SK-N-SH treated with all-trans-retinoic acid at 6 μM for 48 hours (cell line): ENCODE results near the gene ZKSCAN1.

ENCODE experiments used
- ESRRG ChIP-seq: fragments of 250-450 bp; sonication (Bioruptor Pico); IDR thresholded peaks from 2 replicates; pipeline ENCODE4 v1.6.1; 2021; ENCODE audit warnings: mild to moderate bottlenecking
- TF ChIP-seq, protein P1 (sequence below): fragments of 250-450 bp; sonication (Bioruptor Pico); IDR thresholded peaks from 2 replicates; pipeline ENCODE4 v1.5.0; 2020; ENCODE audit warnings: mild to moderate bottlenecking, moderate library complexity
- TF ChIP-seq, protein P2 (sequence below): fragments of 250-450 bp; sonication (Bioruptor Pico); IDR thresholded peaks from 2 replicates; pipeline ENCODE4 v1.5.1; 2020; ENCODE audit warnings: low read depth, mild to moderate bottlenecking, moderate library complexity

DNA sequence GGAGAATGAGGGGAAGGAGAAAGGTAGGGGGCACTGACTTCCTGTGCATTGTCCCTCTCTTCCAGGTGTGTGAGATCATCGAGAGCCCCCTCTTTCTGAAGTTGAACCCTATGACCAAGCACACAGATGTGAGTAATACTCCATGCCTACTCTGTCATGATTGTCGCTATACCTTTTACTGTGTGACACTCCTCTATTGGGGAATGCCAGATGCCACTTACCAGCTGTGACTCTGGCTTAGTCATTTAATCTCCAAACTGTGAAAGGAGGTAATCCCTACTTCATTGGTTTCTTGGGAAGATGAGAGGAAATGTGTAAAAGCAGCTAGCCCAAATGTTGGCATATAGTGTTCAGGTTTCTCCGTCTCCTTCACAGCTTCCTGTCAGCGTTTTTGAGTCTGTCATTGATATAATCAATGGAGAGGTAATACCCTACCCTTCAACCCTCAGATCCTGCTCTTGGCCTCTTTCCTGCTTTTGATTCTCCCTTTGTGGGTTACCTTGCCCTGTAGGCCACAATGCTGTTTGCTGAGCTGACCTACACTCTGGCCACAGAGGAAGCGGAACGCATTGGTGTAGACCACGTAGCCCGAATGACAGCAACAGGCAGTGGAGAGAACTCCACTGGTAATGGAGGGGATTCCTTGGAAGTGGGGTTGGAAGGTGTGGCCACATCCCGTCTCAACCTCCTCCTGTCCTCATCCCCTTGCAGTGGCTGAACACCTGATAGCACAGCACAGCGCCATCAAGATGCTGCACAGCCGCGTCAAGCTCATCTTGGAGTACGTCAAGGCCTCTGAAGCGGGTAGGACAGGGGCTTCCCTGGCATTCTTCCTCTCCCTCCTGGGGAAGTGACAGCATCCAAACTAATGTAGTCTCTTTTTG, 75.4 kb downstream of the ZKSCAN1 start:
- TF ChIP-seq, protein P1, sequence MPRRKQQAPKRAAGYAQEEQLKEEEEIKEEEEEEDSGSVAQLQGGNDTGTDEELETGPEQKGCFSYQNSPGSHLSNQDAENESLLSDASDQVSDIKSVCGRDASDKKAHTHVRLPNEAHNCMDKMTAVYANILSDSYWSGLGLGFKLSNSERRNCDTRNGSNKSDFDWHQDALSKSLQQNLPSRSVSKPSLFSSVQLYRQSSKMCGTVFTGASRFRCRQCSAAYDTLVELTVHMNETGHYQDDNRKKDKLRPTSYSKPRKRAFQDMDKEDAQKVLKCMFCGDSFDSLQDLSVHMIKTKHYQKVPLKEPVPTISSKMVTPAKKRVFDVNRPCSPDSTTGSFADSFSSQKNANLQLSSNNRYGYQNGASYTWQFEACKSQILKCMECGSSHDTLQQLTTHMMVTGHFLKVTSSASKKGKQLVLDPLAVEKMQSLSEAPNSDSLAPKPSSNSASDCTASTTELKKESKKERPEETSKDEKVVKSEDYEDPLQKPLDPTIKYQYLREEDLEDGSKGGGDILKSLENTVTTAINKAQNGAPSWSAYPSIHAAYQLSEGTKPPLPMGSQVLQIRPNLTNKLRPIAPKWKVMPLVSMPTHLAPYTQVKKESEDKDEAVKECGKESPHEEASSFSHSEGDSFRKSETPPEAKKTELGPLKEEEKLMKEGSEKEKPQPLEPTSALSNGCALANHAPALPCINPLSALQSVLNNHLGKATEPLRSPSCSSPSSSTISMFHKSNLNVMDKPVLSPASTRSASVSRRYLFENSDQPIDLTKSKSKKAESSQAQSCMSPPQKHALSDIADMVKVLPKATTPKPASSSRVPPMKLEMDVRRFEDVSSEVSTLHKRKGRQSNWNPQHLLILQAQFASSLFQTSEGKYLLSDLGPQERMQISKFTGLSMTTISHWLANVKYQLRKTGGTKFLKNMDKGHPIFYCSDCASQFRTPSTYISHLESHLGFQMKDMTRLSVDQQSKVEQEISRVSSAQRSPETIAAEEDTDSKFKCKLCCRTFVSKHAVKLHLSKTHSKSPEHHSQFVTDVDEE (CRISPR knock-in tag) = no peak
- TF ChIP-seq, protein P2, sequence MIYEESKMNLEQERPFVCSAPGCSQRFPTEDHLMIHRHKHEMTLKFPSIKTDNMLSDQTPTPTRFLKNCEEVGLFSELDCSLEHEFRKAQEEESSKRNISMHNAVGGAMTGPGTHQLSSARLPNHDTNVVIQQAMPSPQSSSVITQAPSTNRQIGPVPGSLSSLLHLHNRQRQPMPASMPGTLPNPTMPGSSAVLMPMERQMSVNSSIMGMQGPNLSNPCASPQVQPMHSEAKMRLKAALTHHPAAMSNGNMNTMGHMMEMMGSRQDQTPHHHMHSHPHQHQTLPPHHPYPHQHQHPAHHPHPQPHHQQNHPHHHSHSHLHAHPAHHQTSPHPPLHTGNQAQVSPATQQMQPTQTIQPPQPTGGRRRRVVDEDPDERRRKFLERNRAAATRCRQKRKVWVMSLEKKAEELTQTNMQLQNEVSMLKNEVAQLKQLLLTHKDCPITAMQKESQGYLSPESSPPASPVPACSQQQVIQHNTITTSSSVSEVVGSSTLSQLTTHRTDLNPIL (CRISPR knock-in tag) = no peak
- TF ChIP-seq ESRRG (CRISPR knock-in tag) = no peak
